Measurements from ENCODE around the gene CAPN7.
"Not testable (repeated sequence)": the region's sequence is repeated elsewhere in the genome, so short reads cannot be mapped to it uniquely, and the experiment has no call there.

The CAPN7 gene

DNA sequence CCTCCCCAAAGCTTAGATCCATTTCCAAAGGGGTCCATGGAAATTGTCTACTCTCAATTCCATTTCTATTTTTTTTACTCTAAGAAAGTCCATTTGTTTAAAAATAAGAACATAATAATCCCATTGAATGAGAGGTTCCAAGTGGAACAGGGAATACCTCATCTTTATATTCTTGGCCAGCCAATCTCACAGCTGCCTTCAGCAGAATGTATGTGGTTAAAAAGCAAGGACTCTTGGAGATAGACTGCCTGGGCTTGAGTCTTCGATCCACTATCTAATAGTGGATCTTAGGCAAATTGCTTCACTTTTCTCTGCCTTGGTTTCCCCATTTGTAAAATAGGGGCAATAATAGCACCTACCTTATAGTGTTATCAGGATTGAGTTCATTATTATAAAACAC, 24.5 kb upstream of the CAPN7 start:
- H3K4me3 ChIP-seq (replicated peaks in 1 of 2; ENCODE audit: low read depth in 2 of 2, low read length in 2 of 2) = no peak overlapping the region
- no peak for DNase-seq (ENCODE audit: low read depth in 2 of 2)
- TF ChIP-seq, protein P1, sequence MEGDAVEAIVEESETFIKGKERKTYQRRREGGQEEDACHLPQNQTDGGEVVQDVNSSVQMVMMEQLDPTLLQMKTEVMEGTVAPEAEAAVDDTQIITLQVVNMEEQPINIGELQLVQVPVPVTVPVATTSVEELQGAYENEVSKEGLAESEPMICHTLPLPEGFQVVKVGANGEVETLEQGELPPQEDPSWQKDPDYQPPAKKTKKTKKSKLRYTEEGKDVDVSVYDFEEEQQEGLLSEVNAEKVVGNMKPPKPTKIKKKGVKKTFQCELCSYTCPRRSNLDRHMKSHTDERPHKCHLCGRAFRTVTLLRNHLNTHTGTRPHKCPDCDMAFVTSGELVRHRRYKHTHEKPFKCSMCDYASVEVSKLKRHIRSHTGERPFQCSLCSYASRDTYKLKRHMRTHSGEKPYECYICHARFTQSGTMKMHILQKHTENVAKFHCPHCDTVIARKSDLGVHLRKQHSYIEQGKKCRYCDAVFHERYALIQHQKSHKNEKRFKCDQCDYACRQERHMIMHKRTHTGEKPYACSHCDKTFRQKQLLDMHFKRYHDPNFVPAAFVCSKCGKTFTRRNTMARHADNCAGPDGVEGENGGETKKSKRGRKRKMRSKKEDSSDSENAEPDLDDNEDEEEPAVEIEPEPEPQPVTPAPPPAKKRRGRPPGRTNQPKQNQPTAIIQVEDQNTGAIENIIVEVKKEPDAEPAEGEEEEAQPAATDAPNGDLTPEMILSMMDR (IDR thresholded peaks at IDR 0.05; ENCODE audit: low read depth, low read length) = no peak

DNA sequence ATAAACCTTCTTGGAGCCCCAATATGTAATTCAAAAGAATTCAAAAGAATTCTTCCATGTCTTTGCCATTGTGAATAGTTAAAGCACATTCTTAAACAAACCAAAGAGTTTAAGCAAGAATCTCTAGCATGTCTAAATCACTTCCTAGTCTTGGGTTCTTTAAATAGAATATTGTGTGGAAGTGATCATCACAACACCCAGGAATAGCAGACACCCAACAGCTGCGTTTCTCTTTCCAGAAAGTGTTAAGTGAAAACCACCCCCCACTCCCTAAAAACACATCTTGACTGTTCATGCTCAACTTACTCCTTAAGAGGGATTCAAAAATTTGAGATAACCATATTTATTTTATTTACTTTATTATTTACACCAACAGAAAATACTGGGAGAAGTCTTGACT, 24.1 kb upstream of the CAPN7 start:
- TF ChIP-seq, protein P1 (IDR thresholded peaks at IDR 0.05; ENCODE audit: low read depth, low read length) = no peak
- no peak for DNase-seq (ENCODE audit: low read depth in 2 of 2)
- no peak overlapping the region for H3K4me3 ChIP-seq (replicated peaks in 1 of 2; ENCODE audit: low read depth in 2 of 2, low read length in 2 of 2)

DNA sequence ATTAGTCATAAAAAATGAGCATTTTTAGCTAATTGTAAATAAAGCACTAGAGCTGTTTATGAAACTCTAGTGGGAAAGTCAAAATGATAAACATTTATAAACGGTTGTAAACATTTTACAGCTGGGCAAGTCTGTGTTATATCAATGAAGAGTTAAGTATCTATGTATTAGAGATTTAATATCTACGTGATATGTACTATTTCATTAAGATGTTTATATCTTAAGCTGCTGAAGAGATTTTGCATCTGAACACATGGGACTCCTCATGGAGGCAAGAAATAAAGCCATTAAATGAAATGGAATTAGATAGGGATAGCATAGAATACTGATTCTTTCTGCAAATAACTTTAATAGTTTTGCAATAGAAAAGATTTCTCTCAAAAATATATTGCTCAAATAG, 23.0 kb upstream of the CAPN7 start:
- no peak overlapping the region for H3K4me3 ChIP-seq (replicated peaks in 1 of 2; ENCODE audit: low read depth in 2 of 2, low read length in 2 of 2)
- no peak for DNase-seq (ENCODE audit: low read depth in 2 of 2)
- TF ChIP-seq, protein P1 (IDR thresholded peaks at IDR 0.05; ENCODE audit: low read depth, low read length) = no peak

DNA sequence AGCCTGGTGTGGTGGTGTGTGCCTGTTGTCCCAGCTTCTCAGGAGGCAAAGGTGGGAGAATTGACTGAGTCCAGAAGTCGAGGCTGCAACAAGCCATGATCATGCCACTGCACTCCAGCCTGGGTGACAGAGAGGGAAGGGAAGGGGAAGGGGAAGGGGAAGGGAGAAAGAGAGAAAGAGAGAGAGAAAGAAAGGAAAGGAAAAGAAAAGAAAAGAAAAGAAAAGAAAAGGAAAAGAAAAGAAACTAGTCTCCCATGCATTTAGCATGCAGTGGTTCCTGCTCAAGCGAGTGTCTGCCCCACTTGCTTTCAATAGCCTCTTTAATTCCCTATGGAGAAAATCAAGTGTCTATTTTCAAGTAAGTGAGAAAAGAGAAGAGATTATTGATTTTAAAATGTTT, 20.6 kb upstream of the CAPN7 start:
- TF ChIP-seq, protein P1 (IDR thresholded peaks at IDR 0.05; ENCODE audit: low read depth, low read length) = no peak
- no peak for DNase-seq (ENCODE audit: low read depth in 2 of 2)
- no peak overlapping the region for H3K4me3 ChIP-seq (replicated peaks in 1 of 2; ENCODE audit: low read depth in 2 of 2, low read length in 2 of 2)

DNA sequence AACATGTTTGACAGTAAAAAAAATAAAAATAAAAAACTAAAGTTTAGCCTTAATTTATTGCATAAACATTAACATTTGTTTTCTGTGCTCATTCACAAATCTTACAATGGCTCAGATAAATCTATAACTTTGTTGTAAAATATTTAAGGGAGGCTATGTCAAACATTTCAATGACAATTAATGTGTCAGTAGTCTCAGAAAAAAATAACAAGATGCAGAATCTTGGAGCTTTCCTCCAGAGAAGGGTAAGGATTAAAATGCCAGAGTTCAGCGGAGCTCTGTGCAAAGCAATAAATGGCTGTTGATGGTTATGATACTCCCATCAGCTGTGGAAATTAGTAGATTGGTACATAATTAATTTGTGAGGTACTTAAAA, 20.0 kb upstream of the CAPN7 start:
- no peak overlapping the region for H3K4me3 ChIP-seq (replicated peaks in 1 of 2; ENCODE audit: low read depth in 2 of 2, low read length in 2 of 2)
- TF ChIP-seq, protein P1 (IDR thresholded peaks at IDR 0.05; ENCODE audit: low read depth, low read length) = no peak
- DNase-seq (ENCODE audit: low read depth in 2 of 2) = no peak

DNA sequence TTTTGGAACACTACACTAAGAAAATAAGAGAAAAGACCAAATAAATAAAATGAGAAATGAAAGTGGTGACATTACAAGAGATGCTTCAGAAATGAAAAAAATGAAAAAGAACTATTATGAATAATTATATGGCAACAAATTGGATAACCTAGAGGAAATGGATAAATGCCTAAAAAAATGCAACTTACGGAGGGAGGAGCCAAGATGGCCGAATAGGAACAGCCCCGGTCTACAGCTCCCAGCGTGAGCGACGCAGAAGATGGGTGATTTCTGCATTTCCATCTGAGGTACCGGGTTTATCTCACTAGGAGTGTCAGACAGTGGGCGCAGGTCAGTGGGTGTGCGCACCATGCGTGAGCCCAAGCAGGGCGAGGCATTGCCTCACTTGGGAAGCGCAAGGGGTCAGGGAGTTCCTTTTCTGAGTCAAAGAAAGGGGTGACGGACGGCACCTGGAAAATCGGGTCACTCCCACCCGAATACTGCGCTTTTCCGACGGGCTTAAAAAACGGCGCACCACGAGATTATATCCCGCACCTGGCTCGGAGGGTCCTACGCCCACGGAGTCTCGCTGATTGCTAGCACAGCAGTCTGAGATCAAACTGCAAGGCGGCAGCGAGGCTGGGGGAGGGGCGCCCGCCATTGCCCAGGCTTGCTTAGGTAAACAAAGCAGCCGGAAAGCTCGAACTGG, 19.4 kb upstream of the CAPN7 start:
- not testable (repeated sequence) for DNase-seq (ENCODE audit: low read depth in 2 of 2); H3K4me3 ChIP-seq (replicated peaks in 1 of 2; ENCODE audit: low read depth in 2 of 2, low read length in 2 of 2)

DNA sequence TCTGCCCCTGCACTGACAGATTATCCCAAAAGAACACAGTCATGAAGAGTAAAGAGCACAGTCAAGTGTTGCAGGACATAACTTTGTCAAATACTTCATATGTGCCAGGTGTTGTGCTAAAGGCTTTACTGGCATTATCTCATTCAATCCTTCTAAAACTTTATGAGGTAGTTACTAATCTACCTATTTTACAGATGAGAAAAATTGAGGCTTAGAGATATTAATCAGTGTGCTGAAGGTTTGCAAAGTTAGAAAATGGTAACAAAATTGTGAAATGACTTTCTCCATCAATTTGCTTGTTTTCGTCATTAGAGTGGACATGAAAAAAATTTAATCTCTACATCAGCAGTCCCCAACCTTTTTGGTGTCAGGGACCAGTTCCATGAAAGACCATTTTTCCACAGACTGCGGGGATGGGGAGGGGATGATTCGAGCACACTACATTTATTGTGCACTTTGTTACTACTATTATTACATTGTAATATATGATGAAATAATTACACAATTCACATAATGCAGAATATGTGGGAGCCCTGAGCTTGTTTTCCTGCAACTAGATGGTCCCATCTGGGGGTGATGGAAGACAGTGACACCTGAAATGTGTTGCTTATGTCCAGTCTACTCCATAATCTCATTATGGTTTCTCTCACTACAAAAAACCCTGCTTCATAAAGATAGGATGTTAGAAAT, 8.6 kb upstream of the CAPN7 start:
- H3K4me3 ChIP-seq (replicated peaks in 1 of 2; ENCODE audit: low read depth in 2 of 2, low read length in 2 of 2) = no peak overlapping the region
- DNase-seq (ENCODE audit: low read depth in 2 of 2) = no peak
- TF ChIP-seq, protein P1 (IDR thresholded peaks at IDR 0.05; ENCODE audit: low read depth, low read length) = no peak
